Chondrocyte (in vitro differentiated cells): ENCODE results near the gene MAP7D2. TPM values are rescaled to one million over a fixed set of nuclear protein-coding genes. Genes with fewer than 3 reads are reported as not detected.
A peak's percentile ranks its signal among the peaks of the same experiment; 100 is the strongest.
"Not testable (repeated sequence)": the region's sequence is repeated elsewhere in the genome, so short reads cannot be mapped to it uniquely, and the experiment has no call there.

ENCODE experiments used
- DNase-seq: peaks from one replicate; pipeline ENCODE4 v3.0.0; 2021; ENCODE audit warnings: mixed read lengths, low spot score
- H3K27ac Mint-ChIP-seq: one replicate; pipeline ENCODE4 v1.8.0; 2021; ENCODE audit warnings: mild to moderate bottlenecking, moderate library complexity, mixed read lengths; ENCODE audit not compliant: unreplicated experiment
- H3K27me3 Mint-ChIP-seq: 2 replicates; pipeline ENCODE4 v1.8.0; 2021; ENCODE audit warnings: low read depth, mixed read lengths
- H3K36me3 Mint-ChIP-seq: 2 replicates; pipeline ENCODE4 v1.8.0; 2021; ENCODE audit warnings: low read depth, mixed read lengths
- H3K4me1 Mint-ChIP-seq: 2 replicates; pipeline ENCODE4 v1.8.0; 2021; ENCODE audit warnings: low read depth, mild to moderate bottlenecking, mixed read lengths
- H3K4me3 Mint-ChIP-seq: one replicate; pipeline ENCODE4 v1.8.0; 2021; ENCODE audit warnings: mild to moderate bottlenecking, moderate library complexity, mixed read lengths; ENCODE audit not compliant: unreplicated experiment
- H3K9me3 Mint-ChIP-seq: 2 replicates; pipeline ENCODE4 v1.8.0; 2021; ENCODE audit warnings: low read depth, mixed read lengths
- CTCF ChIP-seq: fragments of 200-600 bp; sonication (generic); IDR thresholded peaks from 2 replicates; pipeline ENCODE4 v1.5.0; 2021; ENCODE audit warnings: antibody characterized with exemption, mild to moderate bottlenecking, moderate library complexity
- long read RNA-seq: library from polyadenylated mRNA; stranded (forward); transcript quantifications from one replicate; pipeline ENCODE4 v2.0.0, GENCODE V29; 2021
- total RNA-seq: library from RNA; stranded (reverse); gene quantifications from 3 replicates; pipeline ENCODE4 v1.2.1, GENCODE V29; 2021

MAP7D2 gene
- total RNA-seq = 0.28 to 0.62 TPM (median 0.53 TPM) in 3 replicates
- long read RNA-seq = 0 reads

- Mint-ChIP-seq H3K36me3 (no peaks in the 10 kb centered on the region), H3K4me3 (peak within 1 kb of the TSS; percentile 67), H3K4me1 (no peaks in the 10 kb centered on the region), H3K27ac (no peak within 1 kb of the TSS), H3K9me3 (no peaks in the 10 kb centered on the region), H3K27me3 (no peaks in the 10 kb centered on the region)
- no peak for TF ChIP-seq CTCF
- DNase-seq = no peak
Observed at GRCh38 chrX:20116577-20117240, at the start of gene MAP7D2. TSS of gene MAP7D2 (minus strand) at chrX:20116907. CDS start at chrX:20116879, 28 bp downstream.

- H3K27me3 Mint-ChIP-seq, H3K4me1 Mint-ChIP-seq, DNase-seq, H3K27ac Mint-ChIP-seq, H3K9me3 Mint-ChIP-seq, H3K4me3 Mint-ChIP-seq, H3K36me3 Mint-ChIP-seq: not testable (repeated sequence)
Observed at GRCh38 chrX:20162516-20162915, 45.8 kb upstream of the MAP7D2 start.

- no peak overlapping the region for H3K4me3 Mint-ChIP-seq
- no peak for DNase-seq
- H3K9me3 Mint-ChIP-seq = peaks cover 6% of the 10 kb centered on the region
- H3K27me3 Mint-ChIP-seq = no peaks in the 10 kb centered on the region
- H3K27ac Mint-ChIP-seq = no peak overlapping the region
- no peak for TF ChIP-seq CTCF
- no peaks in the 10 kb centered on the region for H3K4me1 Mint-ChIP-seq
- H3K36me3 Mint-ChIP-seq = peaks cover 12% of the 10 kb centered on the region
Observed at GRCh38 chrX:20159797-20160385, 43.2 kb upstream of the MAP7D2 start.

- Mint-ChIP-seq H3K27me3 (no peaks in the 10 kb centered on the region), H3K4me1 (no peaks in the 10 kb centered on the region), H3K4me3 (no peak overlapping the region), H3K27ac (no peak overlapping the region), H3K9me3 (peaks cover 11% of the 10 kb centered on the region), H3K36me3 (peaks cover 7% of the 10 kb centered on the region)
- TF ChIP-seq CTCF = no peak
- DNase-seq = no peak
Observed at GRCh38 chrX:20151689-20152088, 35.0 kb upstream of the MAP7D2 start.

- Mint-ChIP-seq H3K27ac (no peak overlapping the region), H3K9me3 (peaks cover 11% of the 10 kb centered on the region), H3K27me3 (no peaks in the 10 kb centered on the region), H3K4me3 (no peak overlapping the region), H3K36me3 (peaks cover 4% of the 10 kb centered on the region), H3K4me1 (no peaks in the 10 kb centered on the region)
- no peak for TF ChIP-seq CTCF
- DNase-seq = no peak
Observed at GRCh38 chrX:20149326-20149725, 32.6 kb upstream of the MAP7D2 start.

- H3K9me3 Mint-ChIP-seq = peaks cover 11% of the 10 kb centered on the region
- H3K36me3 Mint-ChIP-seq = peaks cover 2% of the 10 kb centered on the region
- H3K27ac Mint-ChIP-seq = no peak overlapping the region
- no peaks in the 10 kb centered on the region for H3K4me1 Mint-ChIP-seq
- no peak for TF ChIP-seq CTCF
- H3K4me3 Mint-ChIP-seq = no peak overlapping the region
- H3K27me3 Mint-ChIP-seq = no peaks in the 10 kb centered on the region
- DNase-seq = no peak
Observed at GRCh38 chrX:20147561-20147960, 30.9 kb upstream of the MAP7D2 start.
